GM23338 (cell line): ENCODE results near the gene KYAT1. TPM values are rescaled to one million over a fixed set of nuclear protein-coding genes. Genes with fewer than 3 reads are reported as not detected.
A peak's percentile ranks its signal among the peaks of the same experiment; 100 is the strongest.

Experiments
- ATAC-seq: fragments of 200-7000 bp; cut with Tn5 transposase; 3 replicates; pipeline ENCODE4 v1.9.1; 2020
- DNase-seq: peaks from one replicate; pipeline ENCODE4 v3.0.0-alpha.2; 2015; ENCODE audit warnings: low spot score
- H2AFZ ChIP-seq: fragments of 200-600 bp; sonication (generic); 2 replicates; pipeline ENCODE4 v1.8.0; 2016; ENCODE audit warnings: antibody characterized with exemption, mild to moderate bottlenecking, moderate library complexity
- H3F3A ChIP-seq: fragments of 200-600 bp; sonication (generic); replicated peaks from 2 replicates; pipeline ENCODE4 v1.8.0; 2017; ENCODE audit warnings: antibody characterized with exemption, mixed run types, low read depth
- H3K27ac ChIP-seq: fragments of 200-600 bp; sonication (generic); 2 replicates; pipeline ENCODE4 v1.6.1; 2016; ENCODE audit warnings: low read depth
- H3K27me3 ChIP-seq: fragments of 200-600 bp; sonication (generic); 2 replicates; pipeline ENCODE4 v1.8.0; 2016; ENCODE audit warnings: mild to moderate bottlenecking, mixed run types, moderate library complexity; ENCODE audit not compliant: insufficient read depth
- H3K36me3 ChIP-seq: fragments of 200-600 bp; sonication (generic); 2 replicates; pipeline ENCODE4 v1.8.0; 2016; ENCODE audit warnings: mild to moderate bottlenecking; ENCODE audit not compliant: insufficient read depth
- H3K4me1 ChIP-seq: fragments of 200-600 bp; sonication (generic); 2 replicates; pipeline ENCODE4 v1.8.0; 2016; ENCODE audit warnings: mild to moderate bottlenecking, moderate library complexity; ENCODE audit not compliant: insufficient read depth
- H3K4me2 ChIP-seq: fragments of 200-600 bp; sonication (generic); 2 replicates; pipeline ENCODE4 v1.7.1; 2017; ENCODE audit warnings: mixed run types
- H3K4me3 ChIP-seq: fragments of 200-600 bp; sonication (generic); 2 replicates; pipeline ENCODE4 v1.6.1; 2016; ENCODE audit warnings: mixed run types
- H3K79me2 ChIP-seq: fragments of 200-600 bp; sonication (generic); replicated peaks from 2 replicates; pipeline ENCODE4 v1.8.0; 2017; ENCODE audit warnings: mild to moderate bottlenecking; ENCODE audit not compliant: insufficient read depth
- H3K9me2 ChIP-seq: fragments of 200-600 bp; sonication (generic); 2 replicates; pipeline ENCODE4 v1.8.0; 2017; ENCODE audit not compliant: insufficient read depth
- H4K20me1 ChIP-seq: fragments of 200-600 bp; sonication (generic); replicated peaks from 2 replicates; pipeline ENCODE4 v1.8.0; 2017; ENCODE audit warnings: mild to moderate bottlenecking; ENCODE audit not compliant: insufficient read depth
- H3K27ac Mint-ChIP-seq: 2 replicates; pipeline ENCODE4 v1.8.0; 2020; ENCODE audit warnings: inconsistent platforms, mild to moderate bottlenecking, moderate library complexity, mixed read lengths
- H3K27me3 Mint-ChIP-seq: 3 replicates; pipeline ENCODE4 v1.8.0; 2022; ENCODE audit warnings: low read depth, mild to moderate bottlenecking, moderate library complexity, mixed read lengths, inconsistent platforms; ENCODE audit not compliant: insufficient read depth, poor library complexity
- H3K36me3 Mint-ChIP-seq: 3 replicates; pipeline ENCODE4 v1.8.0; 2021; ENCODE audit warnings: low read depth, mild to moderate bottlenecking, inconsistent platforms, moderate library complexity, mixed read lengths
- H3K4me1 Mint-ChIP-seq: 3 replicates; pipeline ENCODE4 v1.8.0; 2020; ENCODE audit warnings: mild to moderate bottlenecking, inconsistent platforms, mixed read lengths
- H3K4me3 Mint-ChIP-seq: 3 replicates; pipeline ENCODE4 v1.8.0; 2021; ENCODE audit warnings: moderate library complexity, mild to moderate bottlenecking, inconsistent platforms, mixed read lengths
- H3K9me3 Mint-ChIP-seq: 3 replicates; pipeline ENCODE4 v1.8.0; 2020; ENCODE audit warnings: moderate library complexity, mild to moderate bottlenecking, inconsistent platforms, mixed read lengths
- CREB1 ChIP-seq: fragments of 250-450 bp; sonication (Bioruptor Pico); IDR thresholded peaks from 2 replicates; pipeline ENCODE4 v1.5.0; 2020; ENCODE audit warnings: low read depth, mild to moderate bottlenecking, moderate library complexity
- EZH2 ChIP-seq: fragments of 200-600 bp; sonication (generic); IDR thresholded peaks from one replicate; pipeline ENCODE4 v1.8.0; 2017; ENCODE audit warnings: antibody characterized with exemption, mild to moderate bottlenecking, low read depth; ENCODE audit not compliant: unreplicated experiment
- JUNB ChIP-seq: IDR thresholded peaks from one replicate; pipeline ENCODE4 v1.6.1; 2016; ENCODE audit warnings: antibody characterized with exemption; ENCODE audit not compliant: unreplicated experiment
- POLR2AphosphoS5 ChIP-seq: IDR thresholded peaks from 2 replicates; pipeline ENCODE4 v1.6.1; 2016; ENCODE audit warnings: antibody characterized with exemption, low read depth
- ZNF462 ChIP-seq: fragments of 250-450 bp; sonication (Bioruptor Pico); IDR thresholded peaks from 2 replicates; pipeline ENCODE4 v1.5.0; 2020; ENCODE audit warnings: mild to moderate bottlenecking, moderate library complexity
- polyA plus RNA-seq: library from polyadenylated mRNA; unstranded; fragments of >200 nt; fragmentation: Nextera tagmentation; extraction: Ambion mirVana; gene quantifications from 2 replicates; pipeline ENCODE4 v1.2.1, GENCODE V29; 2016
- total RNA-seq: library from RNA; depleted of rRNA; stranded (reverse); fragments of >200 nt; shearing (Covaris generic); gene quantifications from 2 replicates; pipeline ENCODE4 v1.2.3, GENCODE V29; 2014
- TF ChIP-seq, protein P1 (sequence below): IDR thresholded peaks from 2 replicates; pipeline ENCODE4 v1.6.1; 2016; ENCODE audit warnings: antibody characterized with exemption
- TF ChIP-seq, protein P2 (sequence below), 2 experiments: fragments of 200-600 bp in 1 of 2; sonication (generic) in 1 of 2; conservative IDR thresholded peaks; 2 replicates each; pipeline versions ENCODE4 v1.5.1 to v1.6.1; 2016 to 2017; ENCODE audit warnings: antibody characterized with exemption in 2 of 2, low read depth in 2 of 2, mild to moderate bottlenecking in 2 of 2, moderate library complexity in 1 of 2
- TF ChIP-seq, protein P3 (sequence below): IDR thresholded peaks from one replicate; pipeline ENCODE4 v1.6.1; 2018; ENCODE audit warnings: antibody characterized with exemption; ENCODE audit not compliant: unreplicated experiment

The KYAT1 gene
- total and polyA plus RNA-seq, 2 experiments from 2014 or later: 26.1 to 34.0 TPM

GRCh38 chr9:128829477-128830251 is 52.1 kb downstream of the KYAT1 start, which contains the start of gene SPOUT1:
Gene SPOUT1 (minus strand): TSS chr9:128829794. CDS start chr9:128829780, 14 bp downstream.
- Mint-ChIP-seq H3K27ac (peak within 1 kb of the TSS; percentile 97), H3K27me3 (peaks cover 7% of the 10 kb centered on the region)

More at GRCh38 chr9:128829477-128830251, 52.1 kb downstream of the KYAT1 start, which contains the start of gene SPOUT1:
- peak; percentile 95 for ATAC-seq
- TF ChIP-seq, protein P1, sequence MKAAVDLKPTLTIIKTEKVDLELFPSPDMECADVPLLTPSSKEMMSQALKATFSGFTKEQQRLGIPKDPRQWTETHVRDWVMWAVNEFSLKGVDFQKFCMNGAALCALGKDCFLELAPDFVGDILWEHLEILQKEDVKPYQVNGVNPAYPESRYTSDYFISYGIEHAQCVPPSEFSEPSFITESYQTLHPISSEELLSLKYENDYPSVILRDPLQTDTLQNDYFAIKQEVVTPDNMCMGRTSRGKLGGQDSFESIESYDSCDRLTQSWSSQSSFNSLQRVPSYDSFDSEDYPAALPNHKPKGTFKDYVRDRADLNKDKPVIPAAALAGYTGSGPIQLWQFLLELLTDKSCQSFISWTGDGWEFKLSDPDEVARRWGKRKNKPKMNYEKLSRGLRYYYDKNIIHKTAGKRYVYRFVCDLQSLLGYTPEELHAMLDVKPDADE: peak; percentile 45; the same call in 1 of the 2 replicates
- TF ChIP-seq JUNB (no peak), ZNF462 (CRISPR knock-in tag) (no peak), CREB1 (CRISPR knock-in tag) (no peak), EZH2 (no peak), POLR2AphosphoS5 (peak; percentile 97)
- TF ChIP-seq, protein P2, sequence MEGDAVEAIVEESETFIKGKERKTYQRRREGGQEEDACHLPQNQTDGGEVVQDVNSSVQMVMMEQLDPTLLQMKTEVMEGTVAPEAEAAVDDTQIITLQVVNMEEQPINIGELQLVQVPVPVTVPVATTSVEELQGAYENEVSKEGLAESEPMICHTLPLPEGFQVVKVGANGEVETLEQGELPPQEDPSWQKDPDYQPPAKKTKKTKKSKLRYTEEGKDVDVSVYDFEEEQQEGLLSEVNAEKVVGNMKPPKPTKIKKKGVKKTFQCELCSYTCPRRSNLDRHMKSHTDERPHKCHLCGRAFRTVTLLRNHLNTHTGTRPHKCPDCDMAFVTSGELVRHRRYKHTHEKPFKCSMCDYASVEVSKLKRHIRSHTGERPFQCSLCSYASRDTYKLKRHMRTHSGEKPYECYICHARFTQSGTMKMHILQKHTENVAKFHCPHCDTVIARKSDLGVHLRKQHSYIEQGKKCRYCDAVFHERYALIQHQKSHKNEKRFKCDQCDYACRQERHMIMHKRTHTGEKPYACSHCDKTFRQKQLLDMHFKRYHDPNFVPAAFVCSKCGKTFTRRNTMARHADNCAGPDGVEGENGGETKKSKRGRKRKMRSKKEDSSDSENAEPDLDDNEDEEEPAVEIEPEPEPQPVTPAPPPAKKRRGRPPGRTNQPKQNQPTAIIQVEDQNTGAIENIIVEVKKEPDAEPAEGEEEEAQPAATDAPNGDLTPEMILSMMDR (conservative IDR thresholded peaks at IDR 0.05; ENCODE audit: low read depth in 2 of 2): no peak
- TF ChIP-seq, protein P3, sequence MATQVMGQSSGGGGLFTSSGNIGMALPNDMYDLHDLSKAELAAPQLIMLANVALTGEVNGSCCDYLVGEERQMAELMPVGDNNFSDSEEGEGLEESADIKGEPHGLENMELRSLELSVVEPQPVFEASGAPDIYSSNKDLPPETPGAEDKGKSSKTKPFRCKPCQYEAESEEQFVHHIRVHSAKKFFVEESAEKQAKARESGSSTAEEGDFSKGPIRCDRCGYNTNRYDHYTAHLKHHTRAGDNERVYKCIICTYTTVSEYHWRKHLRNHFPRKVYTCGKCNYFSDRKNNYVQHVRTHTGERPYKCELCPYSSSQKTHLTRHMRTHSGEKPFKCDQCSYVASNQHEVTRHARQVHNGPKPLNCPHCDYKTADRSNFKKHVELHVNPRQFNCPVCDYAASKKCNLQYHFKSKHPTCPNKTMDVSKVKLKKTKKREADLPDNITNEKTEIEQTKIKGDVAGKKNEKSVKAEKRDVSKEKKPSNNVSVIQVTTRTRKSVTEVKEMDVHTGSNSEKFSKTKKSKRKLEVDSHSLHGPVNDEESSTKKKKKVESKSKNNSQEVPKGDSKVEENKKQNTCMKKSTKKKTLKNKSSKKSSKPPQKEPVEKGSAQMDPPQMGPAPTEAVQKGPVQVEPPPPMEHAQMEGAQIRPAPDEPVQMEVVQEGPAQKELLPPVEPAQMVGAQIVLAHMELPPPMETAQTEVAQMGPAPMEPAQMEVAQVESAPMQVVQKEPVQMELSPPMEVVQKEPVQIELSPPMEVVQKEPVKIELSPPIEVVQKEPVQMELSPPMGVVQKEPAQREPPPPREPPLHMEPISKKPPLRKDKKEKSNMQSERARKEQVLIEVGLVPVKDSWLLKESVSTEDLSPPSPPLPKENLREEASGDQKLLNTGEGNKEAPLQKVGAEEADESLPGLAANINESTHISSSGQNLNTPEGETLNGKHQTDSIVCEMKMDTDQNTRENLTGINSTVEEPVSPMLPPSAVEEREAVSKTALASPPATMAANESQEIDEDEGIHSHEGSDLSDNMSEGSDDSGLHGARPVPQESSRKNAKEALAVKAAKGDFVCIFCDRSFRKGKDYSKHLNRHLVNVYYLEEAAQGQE: no peak
- Mint-ChIP-seq H3K9me3 (no peaks in the 10 kb centered on the region; the same call in 2 of the 3 replicates), H3K4me3 (peak within 1 kb of the TSS; percentile 96), H3K4me1 (peaks cover 7% of the 10 kb centered on the region), H3K36me3 (peaks cover 58% of the 10 kb centered on the region)
- Histone ChIP-seq H4K20me1 (0 out of 2 replicates have a peak, but pooled peaks cover 4% of the 10 kb centered on the region), H3K4me1 (no peaks in the 10 kb centered on the region), H3K27ac (peak within 1 kb of the TSS; percentile 77; the same call in 1 of the 2 replicates), H3K36me3 (peaks cover 13% of the 10 kb centered on the region), H3K79me2 (peaks cover 8% of the 10 kb centered on the region), H3K4me2 (peak within 1 kb of the TSS; percentile 98), H3K4me3 (peak within 1 kb of the TSS; percentile 98), H3F3A (0 out of 2 replicates have a peak, but pooled peaks cover 6% of the 10 kb centered on the region), H3K27me3 (no peaks in the 10 kb centered on the region), H3K9me2 (no peaks in the 10 kb centered on the region), H2AFZ (peak within 1 kb of the TSS; percentile 84; the same call in 1 of the 2 replicates)
- DNase-seq: peak; percentile 96
